Measurements from ENCODE around the gene OXCT2.

Gene OXCT2

GRCh38 chr1:39758556-39759435 is 12.4 kb downstream of the OXCT2 start:
- no peak for TF ChIP-seq CTCF (IDR thresholded peaks at IDR 0.05)

- no peak for TF ChIP-seq CTCF (IDR thresholded peaks at IDR 0.05)
These were observed 13.6 kb downstream of the OXCT2 start for GRCh38 chr1:39757501-39757900.

GRCh38 chr1:39755965-39756659 is 15.0 kb downstream of the OXCT2 start:
- TF ChIP-seq CTCF (IDR thresholded peaks at IDR 0.05), result no peak

GRCh38 chr1:39754906-39755504 is 16.1 kb downstream of the OXCT2 start:
- TF ChIP-seq CTCF (IDR thresholded peaks at IDR 0.05), result no peak

- no peak for TF ChIP-seq CTCF (IDR thresholded peaks at IDR 0.05)
These were observed 17.1 kb downstream of the OXCT2 start for GRCh38 chr1:39754026-39754570.

DNA sequence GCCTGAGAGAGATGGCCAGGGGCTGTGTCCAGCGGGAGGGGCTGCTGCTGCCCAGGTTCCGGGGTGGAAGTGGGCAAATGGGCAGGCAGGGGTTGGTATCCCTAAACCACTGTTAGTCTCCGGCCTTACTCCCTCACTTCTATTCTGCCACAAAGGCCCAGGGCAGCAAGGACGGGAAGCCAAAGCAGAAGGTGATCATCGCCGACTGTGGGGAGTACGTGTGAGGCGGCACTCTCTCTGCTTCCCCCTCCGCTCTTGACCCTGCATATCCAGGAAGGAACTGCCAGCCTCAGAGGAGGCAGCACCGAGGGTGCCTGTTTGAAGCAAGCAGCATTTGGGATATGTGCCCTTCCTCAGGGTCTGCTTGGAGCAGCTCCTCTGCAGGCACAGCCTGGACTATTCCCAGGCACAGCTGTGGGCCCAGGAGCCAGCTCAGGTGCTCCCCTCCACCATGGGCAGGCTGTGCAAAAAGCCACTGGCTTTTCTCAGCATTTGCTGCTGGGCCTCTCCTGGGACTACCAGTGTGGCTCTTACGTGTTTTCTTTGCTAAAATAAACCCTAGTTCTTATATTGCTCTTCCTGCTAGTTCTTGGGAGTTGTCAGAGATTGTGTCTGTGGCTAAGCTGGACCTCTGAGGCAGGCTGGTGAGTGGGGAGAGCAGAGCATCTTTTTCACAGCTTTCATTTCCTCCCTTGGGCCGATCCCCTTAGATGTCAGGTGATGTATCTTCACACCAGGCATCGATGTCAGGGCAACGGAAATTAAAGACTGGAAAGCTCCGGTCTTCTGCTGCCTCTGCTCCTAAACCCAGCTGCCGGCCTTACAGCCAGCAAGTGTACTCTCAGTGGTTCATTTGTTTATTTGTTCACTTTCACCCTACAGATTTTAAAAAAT is 17.8 kb downstream of the OXCT2 start:
- no peak for TF ChIP-seq CTCF (IDR thresholded peaks at IDR 0.05)

- no peak for TF ChIP-seq CTCF (IDR thresholded peaks at IDR 0.05)
These were observed 18.4 kb downstream of the OXCT2 start for GRCh38 chr1:39752703-39753102.

Measured in LNCAP (cell line).